C4-2B (cell line): ENCODE measurements around the gene SLC25A34.

Experiments
- ZFX ChIP-seq: fragments of 450-650 bp; IDR thresholded peaks from 2 replicates; pipeline ENCODE4 v1.6.1; 2017
- TF ChIP-seq, protein P1 (sequence below): fragments of 450-650 bp; conservative IDR thresholded peaks from 2 replicates; pipeline ENCODE4 v1.5.1; 2017; ENCODE audit warnings: mild to moderate bottlenecking

GRCh38 chr1:15770313-15770962 is 34.4 kb downstream of the SLC25A34 start:
- TF ChIP-seq, protein P1, sequence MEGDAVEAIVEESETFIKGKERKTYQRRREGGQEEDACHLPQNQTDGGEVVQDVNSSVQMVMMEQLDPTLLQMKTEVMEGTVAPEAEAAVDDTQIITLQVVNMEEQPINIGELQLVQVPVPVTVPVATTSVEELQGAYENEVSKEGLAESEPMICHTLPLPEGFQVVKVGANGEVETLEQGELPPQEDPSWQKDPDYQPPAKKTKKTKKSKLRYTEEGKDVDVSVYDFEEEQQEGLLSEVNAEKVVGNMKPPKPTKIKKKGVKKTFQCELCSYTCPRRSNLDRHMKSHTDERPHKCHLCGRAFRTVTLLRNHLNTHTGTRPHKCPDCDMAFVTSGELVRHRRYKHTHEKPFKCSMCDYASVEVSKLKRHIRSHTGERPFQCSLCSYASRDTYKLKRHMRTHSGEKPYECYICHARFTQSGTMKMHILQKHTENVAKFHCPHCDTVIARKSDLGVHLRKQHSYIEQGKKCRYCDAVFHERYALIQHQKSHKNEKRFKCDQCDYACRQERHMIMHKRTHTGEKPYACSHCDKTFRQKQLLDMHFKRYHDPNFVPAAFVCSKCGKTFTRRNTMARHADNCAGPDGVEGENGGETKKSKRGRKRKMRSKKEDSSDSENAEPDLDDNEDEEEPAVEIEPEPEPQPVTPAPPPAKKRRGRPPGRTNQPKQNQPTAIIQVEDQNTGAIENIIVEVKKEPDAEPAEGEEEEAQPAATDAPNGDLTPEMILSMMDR, result no peak
- no peak for TF ChIP-seq ZFX
